SK-N-DZ (cell line): ENCODE measurements around the gene PRKCB.

Experiments used
- DNase-seq: peaks from one replicate; pipeline ENCODE4 v3.0.0-alpha.2; 2015; ENCODE audit warnings: low spot score

PRKCB gene

DNA sequence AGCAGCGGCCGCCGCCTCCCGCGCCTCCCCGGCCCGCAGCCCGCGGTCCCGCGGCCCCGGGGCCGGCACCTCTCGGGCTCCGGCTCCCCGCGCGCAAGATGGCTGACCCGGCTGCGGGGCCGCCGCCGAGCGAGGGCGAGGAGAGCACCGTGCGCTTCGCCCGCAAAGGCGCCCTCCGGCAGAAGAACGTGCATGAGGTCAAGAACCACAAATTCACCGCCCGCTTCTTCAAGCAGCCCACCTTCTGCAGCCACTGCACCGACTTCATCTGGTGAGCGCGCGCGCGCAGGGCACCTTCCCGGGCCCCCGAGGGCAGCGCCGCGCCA is 258 bp downstream of the PRKCB start:
- no peak for DNase-seq

DNA sequence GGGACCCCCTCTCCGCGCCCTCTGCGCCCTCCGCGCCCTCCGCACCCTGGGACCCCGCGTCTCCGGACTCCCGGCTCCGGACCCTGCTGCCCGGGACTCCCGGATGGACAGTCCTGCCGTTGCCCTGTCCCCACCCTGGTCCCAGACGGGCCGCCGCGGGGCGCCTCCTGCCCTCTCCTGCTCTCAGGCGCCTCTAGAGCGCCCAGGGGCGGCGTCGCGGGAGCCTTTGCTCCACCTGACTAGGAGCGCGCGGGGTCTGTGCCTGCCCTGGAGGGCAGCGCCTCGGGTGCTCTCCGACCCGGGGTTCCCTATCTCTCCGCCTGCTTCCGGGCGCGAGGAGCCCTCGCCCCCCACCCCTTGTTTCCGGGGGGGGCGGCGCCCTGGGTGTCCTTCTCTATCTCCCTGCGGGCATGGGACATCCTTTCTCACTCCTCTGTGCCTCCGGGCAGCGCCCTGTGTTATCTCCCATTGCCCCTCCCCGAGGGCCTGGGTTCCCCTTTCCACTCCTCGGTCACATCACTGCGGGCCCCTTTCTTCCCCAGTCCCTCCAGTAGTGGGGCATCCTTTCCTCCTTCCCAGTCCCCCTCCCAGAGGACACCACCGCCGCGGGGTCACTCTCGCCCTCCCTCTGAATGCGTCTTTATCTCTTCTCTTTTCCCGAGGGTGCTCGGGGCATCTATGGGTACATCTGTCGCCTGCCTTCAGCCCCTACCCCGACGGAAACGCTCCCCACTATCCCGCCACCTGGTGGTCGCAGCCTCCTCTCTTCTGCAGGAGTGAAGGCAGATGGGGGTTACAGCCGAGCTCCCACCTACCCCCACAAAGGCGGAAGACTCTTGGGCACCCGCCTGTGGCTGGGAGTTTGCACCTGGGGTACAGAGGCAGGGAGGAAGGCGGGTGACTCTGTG is 875 bp downstream of the PRKCB start:
- no peak for DNase-seq

DNA sequence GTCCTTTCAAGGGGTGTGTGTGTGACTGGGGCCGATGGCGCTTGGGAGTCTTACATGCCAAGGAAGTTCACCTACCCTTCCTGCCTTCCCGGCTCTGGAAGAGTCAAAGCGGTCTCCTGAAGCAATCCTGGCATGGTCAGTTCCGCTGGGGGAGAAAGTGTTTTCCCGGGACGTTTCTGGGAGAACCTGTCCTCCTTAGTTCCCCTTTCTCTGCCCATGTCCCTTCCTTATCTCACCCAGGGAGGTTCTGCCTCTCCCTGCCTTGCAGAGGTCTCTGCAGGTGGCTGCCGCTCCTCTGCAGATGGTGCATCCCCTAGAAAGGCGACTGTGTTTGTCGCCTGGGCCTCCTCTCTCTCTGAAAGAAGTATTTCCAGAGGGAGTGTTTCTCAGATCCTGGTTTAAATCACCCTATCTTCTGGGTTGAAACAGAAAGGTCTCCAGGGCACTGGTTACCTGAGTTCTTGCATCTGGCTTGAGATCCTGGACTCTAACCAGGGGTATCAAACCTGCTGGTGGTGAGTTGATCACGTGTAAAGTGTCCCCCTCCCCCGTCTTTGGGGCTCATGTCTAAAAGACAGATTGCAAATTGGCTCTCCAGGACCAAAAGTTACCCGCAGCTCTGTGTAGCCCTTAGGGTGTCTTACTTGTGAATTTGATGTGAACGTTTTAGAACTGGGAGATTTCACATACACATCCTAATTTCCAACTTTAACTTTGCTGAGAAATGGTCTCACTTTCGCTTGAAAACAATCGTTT is 1.9 kb downstream of the PRKCB start:
- DNase-seq: no peak

DNA sequence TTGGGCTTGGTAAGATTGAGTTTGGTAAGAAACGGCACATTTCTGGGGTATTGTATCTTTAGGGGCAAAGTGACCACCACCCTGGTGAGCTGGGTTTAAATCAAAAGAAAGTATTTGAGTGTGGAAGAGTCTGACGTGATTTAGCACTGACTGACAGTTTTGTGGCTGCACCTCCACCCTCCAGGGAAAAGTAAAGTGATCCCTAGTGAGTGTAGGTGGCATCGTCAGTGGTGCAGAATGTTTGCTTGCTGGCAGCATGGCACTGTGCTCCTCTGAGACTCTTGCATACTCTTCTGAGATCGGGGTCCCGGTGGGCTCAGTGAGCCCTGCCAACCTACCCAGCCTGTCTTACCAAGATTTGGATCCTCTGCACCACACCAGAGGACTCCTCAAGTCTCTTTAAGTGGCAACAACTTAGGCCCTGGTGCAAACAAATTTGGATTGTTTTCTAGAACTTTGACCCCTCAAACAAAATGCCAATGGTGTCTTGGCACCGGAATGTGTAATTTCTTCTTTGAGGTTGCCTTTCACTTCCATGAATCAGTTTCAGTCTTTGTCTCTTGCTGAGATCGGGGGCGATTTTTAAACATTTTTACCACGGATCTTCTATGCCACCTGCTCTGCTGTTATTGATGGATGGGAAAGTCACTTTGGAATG is 2.8 kb downstream of the PRKCB start:
- DNase-seq: no peak

DNA sequence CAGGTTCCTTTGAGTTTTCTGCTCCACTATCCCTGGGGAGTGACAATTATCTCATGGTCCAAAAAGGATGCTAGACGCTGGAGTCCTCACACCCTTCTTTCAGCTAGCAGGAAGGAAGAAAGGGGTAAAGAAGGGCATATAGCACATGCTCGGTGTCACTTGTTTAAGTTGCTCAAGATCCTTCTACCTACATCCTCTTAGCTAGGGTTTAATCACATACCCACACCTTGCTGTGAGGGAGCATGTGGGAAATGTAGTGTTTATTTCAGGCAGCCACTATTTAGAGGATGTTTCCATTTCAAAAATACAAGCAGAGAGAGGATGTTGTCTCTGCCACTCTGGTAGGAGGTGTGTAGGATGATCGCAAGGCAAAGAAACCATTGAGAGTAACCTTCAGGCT is 4.5 kb downstream of the PRKCB start:
- DNase-seq: no peak

DNA sequence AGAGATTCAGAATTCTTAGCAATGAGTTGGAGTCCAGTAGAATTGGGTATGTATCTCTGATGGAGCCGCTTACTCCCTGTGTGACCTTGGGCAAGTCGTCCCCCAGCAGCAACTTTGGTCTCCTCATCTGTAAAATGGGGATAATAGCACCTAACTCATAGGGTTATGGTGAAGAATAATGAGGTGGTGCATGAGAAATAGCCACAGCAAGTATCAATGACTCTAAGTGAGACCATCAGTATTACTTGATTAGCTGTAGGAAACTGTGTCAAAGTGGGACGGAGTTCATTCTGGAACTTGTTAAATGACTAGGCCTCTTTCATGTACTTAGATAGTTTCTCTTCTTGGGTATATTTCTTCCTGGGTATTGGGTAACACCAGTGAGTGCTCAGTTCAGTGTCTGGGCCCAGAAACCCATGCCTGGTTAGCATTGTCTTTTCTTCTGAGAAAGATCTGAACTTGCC is 6.4 kb downstream of the PRKCB start:
- no peak for DNase-seq

DNA sequence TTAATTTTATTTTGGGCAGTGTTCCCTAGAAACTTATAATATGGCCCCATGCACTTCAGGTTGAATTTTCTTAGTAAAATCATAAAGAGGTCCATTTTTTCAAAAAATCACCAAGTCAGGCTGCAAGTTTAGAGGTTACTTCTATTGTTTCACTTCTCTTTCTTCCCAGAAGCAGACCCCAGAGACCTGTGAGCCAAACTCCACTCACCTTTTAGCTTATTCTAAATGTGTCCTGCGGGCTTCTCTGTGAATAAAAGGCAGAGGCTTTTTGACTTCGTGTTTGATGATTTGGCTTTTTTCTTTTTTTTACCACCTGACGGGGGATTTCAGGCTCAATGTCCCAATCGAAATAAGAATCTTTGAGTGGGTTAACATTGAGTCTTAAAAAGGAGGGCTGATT is 7.4 kb downstream of the PRKCB start:
- DNase-seq: no peak

DNA sequence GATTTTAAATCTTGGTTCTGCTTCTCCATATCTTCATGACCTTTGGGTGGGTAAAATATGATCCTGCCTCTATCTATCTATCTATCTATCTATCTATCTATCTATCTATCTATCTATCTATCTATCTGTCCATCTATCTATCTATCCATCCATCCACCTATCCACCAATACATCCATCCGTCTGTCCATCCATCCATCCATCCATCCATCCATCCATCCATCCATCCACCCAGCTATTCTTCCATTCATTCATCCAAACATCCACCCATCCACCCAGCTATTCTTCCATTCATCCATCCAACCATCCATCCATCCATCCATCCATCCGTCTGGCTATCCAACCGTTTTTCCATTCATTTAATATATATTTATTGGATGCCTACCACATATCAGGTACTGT is 11.5 kb downstream of the PRKCB start:
- DNase-seq: no peak

DNA sequence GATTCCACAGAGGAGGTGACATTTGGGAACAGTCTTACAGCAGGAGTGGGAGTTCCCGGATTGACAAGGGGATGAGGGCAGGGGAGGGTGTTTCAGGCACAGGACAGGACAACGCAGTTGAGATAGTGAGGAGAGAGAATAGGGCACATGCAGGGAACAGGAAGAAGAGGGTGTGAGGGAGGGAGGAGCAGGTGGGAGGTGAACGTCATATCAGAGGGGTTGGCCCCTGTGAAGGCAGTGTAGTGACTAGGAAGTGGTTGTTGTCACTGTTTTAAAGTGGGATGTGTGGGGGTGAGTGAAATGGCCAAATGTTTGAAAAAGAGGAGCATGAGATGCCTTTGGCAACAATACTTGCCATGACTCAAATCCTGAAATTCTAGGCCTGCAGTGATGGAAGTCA is 12.2 kb downstream of the PRKCB start:
- DNase-seq: no peak

DNA sequence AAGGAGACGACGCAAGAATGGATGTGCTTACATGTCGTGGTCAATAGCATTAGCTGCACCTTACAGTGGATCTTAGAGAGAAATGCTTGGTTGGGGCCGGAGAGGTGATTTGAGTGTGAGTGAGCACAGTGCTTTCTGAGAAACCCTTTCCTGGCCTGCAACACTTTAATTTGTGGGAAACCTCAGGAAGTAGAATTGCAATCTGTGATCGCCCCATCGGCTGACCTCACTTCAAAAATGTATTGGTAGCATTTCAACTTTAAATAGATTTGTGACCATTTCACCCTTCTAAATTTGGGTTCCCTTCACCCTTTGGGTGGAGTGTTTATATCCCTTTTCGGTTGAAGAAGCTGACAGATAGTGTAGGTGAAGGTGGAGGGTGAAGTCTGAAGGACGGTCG is 13.2 kb downstream of the PRKCB start:
- no peak for DNase-seq

DNA sequence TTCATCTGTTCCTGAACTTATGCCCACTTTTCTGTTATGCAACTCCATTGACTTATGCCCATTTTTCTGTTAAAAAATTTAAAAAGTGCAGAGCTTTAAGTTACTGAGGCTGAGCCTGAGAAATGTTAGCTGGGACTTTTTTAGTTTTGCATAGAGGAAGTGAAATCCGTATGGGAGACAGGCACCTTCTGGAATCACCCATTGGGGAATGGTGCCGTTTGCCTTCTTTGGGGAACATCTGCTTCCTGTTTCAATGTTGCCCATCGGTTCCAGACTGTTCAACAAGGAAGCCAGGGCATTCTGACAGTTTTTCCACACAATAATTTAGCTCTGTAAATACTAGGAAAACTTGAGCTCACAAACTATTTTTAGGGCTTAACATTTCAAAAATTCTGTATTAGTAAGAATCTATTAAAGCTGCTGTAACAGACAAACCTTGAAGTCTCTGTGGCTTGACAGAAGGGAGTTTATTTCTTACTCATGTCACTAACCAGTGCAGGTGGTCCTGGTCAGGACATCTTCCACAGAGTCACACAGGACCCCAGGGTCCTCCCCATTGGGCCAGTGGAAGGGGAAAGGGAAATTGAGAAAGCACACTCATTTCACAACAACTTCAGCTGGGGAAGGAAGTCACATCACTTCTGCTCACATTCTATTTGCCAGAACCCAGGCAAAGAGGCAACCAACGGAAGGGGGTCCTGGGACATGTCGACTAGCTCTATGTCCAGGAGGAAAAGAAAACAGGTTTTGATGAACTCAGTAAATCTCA is 17.2 kb downstream of the PRKCB start:
- DNase-seq: no peak

DNA sequence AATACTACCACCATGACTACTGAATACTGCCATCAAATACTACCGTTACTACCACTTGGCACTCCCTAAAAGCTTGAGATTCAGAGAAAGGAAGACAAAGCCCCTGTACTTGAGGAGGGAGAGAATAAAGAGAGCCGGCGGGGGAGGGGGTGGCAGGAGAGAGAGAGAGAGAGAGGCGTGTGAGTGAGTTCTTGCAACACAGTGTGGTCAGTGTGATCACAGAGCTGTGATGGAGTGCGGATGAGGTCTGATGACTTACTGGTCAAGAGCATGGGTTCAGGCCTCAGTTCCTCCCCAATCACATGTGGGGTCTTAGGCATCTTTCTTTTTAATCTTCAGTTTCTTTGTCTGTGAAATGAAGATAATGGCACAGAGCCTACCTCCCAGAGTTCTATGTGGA is 19.2 kb downstream of the PRKCB start:
- DNase-seq: no peak

DNA sequence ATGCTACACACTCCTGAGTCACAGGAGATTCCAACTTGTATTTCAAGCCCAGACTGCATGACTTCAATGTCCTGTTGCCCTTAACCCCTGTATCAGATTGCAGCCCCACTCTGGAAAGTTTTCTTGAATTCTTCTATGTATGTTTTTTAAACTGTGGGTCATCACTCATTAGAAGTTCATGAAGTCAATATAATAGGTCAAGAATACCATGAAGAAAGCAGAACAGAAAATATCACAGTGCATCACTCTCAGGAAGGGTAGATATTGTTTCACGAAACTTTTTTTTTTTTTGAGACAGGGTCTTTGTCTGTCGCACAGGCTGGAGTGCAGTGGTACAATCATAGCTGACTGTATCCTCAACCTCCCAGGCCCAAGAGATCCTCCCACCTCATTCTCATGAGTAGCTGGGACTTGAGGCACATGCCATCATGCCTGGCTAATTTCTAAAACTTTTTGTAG is 20.5 kb downstream of the PRKCB start:
- DNase-seq: no peak

DNA sequence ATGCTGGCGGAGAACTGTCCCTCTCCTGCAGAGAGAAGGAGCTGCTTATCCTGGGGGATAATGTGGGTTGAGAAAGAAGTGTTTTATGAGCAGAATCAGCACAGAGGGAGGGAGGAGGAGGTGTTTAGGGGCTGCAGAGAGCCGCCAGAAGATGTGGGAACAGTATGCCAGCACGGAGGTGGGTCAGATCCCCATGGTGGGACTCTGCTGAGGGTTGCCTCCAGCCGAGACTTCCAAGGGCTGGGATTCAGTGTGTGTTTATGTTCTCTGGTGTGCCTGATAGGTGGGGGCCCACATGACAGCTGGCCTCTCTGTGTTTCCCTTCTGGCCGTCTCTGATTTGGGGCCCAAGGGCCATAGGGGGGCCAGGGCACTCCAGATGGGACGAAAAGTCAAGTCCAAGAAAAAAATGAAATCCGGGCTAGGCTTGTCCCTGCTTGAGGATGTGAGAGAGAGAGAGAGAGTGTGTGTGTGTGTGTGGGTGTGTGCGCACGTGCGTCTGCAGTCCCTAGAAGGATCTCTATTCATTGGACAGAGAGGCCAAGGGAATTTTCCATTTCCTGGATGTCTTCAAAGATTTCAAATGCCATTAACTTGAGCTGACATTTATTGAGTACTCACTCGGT is 21.6 kb downstream of the PRKCB start:
- no peak for DNase-seq

DNA sequence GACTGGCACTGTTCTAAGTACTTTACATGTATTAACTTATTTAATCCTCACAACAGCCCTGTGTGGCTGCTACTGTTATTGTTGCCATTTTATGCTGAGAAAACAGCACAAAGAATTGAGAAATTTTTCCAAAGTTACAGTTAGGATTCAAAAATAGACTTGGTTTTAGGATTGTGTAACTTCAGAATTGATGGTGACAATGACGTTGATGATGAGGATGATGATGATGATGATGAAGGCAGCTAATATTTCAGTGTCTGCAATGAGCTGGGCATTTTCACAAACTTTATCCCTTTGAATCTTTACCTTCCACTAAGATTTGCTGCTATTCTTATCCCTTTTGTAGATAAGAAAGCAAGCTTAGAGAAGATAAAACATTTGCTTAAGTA is 22.1 kb downstream of the PRKCB start:
- DNase-seq: no peak

DNA sequence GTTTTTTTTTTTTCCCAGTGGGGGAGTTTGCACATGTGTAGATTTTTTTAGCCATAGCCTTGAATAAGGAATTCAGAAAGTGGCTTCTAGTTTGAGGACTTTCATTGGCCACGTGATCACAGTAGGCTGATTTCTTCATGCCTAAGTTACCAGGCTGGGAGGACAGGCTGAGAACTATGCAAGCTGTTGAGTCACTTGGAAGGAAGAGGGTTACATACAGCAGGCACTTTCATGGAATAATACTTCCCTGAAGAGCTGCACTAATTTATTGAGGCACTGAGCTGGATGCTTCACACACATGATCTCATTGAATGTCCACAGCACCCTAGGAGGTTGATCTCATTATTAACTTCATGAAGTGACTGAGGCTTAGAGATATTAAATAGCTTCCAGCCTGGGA is 22.8 kb downstream of the PRKCB start:
- no peak for DNase-seq

DNA sequence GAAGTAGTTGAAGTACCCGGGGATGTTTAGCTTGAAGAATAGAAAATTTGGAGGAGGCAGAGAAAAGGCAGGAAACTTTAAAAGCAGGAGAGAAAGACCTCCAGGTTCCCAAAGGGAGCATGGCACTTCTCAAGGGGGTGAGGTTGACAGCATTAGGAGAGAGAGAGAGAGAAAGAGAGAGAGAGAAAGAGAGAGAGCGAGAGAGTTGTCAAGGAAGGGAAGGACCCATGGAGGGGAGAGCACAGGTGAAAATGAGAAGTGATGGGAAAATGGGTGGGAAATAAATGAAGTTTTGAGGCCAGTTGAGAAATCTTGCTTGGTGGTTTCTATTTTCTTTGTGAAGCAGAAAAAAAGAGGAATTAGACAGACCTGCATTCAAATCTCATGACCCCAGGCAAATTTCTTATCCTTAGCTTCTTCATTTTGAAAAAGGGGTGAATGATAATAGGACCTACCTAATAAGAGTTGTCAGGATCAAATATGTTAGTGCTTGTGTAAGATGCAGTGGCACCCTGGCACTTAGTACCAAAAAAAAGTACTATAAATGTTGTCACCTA is 24.0 kb downstream of the PRKCB start:
- DNase-seq: no peak

DNA sequence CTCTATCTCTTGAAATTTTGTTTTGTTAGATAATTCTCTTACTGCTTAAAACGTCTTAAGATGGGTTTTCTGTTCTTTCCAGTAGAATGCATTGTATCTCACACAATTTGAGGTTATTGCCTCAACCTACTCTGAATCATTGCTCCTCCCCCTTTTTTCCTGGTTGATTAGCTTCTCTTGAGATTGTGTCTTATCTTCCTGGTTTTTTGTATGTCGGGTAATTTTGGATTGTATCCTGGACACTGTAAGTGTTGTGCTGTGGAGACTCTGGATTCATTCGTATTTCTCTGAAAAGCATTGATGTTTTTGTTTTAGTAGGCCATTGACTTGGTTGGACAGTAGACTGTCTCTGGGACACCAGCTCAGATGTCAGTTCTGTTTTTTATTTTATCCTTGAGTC is 26.1 kb downstream of the PRKCB start:
- no peak for DNase-seq

DNA sequence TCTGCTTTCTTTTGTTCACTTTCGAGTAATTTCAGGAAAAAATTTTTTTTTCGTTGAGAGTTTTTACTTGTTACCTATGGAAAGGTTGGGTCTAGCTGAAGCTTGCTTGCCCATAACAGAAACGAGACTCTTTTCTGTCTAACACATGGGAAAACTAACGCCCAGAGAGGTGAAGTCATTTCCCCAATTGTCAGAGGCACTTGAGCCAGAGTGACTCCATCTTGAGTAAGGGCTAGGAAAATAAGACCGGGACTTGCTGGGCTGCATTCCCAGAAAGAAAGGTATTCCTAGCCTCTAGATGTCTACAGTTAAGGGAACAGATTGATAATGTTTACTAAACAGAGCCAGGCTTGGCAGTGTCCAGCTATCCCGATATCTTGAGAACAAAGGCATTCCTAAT is 26.8 kb downstream of the PRKCB start:
- DNase-seq: no peak

DNA sequence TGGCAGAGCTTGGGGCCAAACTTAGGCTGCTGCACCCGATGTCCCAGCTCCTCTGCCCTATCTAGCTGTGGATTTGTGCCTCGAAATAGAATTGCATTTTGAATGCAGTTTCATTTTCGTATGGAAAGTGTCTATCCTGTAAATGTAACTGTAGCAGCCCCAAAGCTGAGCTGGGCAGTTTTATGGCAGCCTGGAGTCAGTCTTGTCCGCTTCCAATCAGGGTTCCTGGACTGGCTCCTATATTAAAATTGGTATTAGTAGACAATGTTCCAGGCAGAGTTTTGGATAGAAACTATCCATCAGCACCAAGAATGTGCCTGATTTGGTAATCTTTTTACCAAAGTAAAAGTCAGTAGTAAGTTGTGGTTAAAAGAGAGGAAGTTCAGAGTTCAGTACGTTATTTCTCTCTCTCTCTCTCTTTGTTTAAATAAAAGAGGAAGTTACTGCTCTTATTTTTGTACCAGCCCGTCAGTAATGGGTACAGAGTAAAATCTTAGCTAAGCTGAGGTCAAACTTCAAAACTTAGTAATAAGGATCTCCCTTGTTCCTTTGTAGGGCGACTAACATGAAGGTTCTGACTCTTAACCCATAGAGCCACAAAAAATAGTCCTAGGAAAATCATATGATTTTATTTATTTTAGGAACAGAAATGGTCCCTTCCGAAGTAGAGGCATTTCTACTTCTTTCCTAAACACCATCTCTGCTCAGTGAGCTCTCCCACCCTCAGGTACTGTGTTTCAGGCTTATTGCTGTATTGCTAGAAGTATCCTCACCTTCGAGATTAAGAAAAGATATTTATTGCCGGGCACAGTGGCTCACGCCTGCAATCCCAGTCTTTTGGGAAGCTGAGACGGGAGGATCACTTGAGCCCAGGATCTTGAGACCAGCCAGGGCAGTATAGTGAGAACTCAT is 28.0 kb downstream of the PRKCB start:
- no peak for DNase-seq
